K562 (cell line): Measurements from ENCODE around the gene PABPC1L. TPM values are rescaled to one million over a fixed set of nuclear protein-coding genes. Genes with fewer than 3 reads are reported as not detected.

ENCODE experiments used
- AFF4 ChIP-seq: sonication (generic); formaldehyde crosslinking; IDR thresholded peaks from 2 replicates; pipeline ENCODE4 v1.8.0; 2023; ENCODE audit warnings: mild to moderate bottlenecking, missing genetic modification reagents
- CHCHD3 ChIP-seq: fragments of 250-450 bp; sonication (Bioruptor Pico); IDR thresholded peaks from 2 replicates; pipeline ENCODE4 v2.1.2; 2022; ENCODE audit warnings: mild to moderate bottlenecking
- CREM ChIP-seq: IDR thresholded peaks from 2 replicates; pipeline ENCODE4 v1.6.1; 2014; ENCODE audit warnings: antibody characterized with exemption, low read depth
- DACH1 ChIP-seq: fragments of 450-650 bp; IDR thresholded peaks from 2 replicates; pipeline ENCODE4 v1.6.1; 2018; ENCODE audit not compliant: partially characterized antibody
- ELF1 ChIP-seq: fragments of 200-800 bp; sonication (Bioruptor generic); IDR thresholded peaks from 2 replicates; pipeline ENCODE4 v1.6.1; 2016; ENCODE audit warnings: missing genetic modification characterization, missing compliant biosample characterization
- EP400 ChIP-seq: fragments of 450-650 bp; IDR thresholded peaks from 2 replicates; pipeline ENCODE4 v1.6.1; 2017; ENCODE audit warnings: antibody characterized with exemption, mild to moderate bottlenecking, moderate library complexity
- HBP1 ChIP-seq: fragments of 450-650 bp; formaldehyde crosslinking; IDR thresholded peaks from 2 replicates; pipeline ENCODE4 v1.4.0; 2022; ENCODE audit warnings: missing genetic modification characterization
- HCFC1 ChIP-seq: IDR thresholded peaks from 2 replicates; pipeline ENCODE4 v1.6.1; 2012; ENCODE audit warnings: low read depth, low read length, improper control_type of control experiment
- HDAC1 ChIP-seq, 2 experiments: fragments of 450-650 bp; IDR thresholded peaks; 2 replicates each; pipeline ENCODE4 v1.6.1; 2016 to 2017; ENCODE audit warnings: inconsistent platforms in 1 of 2, mild to moderate bottlenecking in 1 of 2, moderate library complexity in 1 of 2
- HDGF ChIP-seq: fragments of 450-650 bp; IDR thresholded peaks from 2 replicates; pipeline ENCODE4 v1.6.1; 2016
- KLF16 ChIP-seq: IDR thresholded peaks from 2 replicates; pipeline ENCODE4 v1.6.1; 2016; ENCODE audit warnings: antibody characterized with exemption
- MYC ChIP-seq, 2 experiments: fragments of 250-450 bp in 1 of 2; sonication (Bioruptor Pico) in 1 of 2; IDR thresholded peaks; 2 replicates each; pipeline versions ENCODE4 v1.5.1 to v1.6.1; 2012 to 2021; ENCODE audit warnings: low read depth in 2 of 2, borderline replicate concordance in 1 of 2, improper control_type of control experiment in 1 of 2, low read length in 1 of 2, mild to moderate bottlenecking in 1 of 2, moderate library complexity in 1 of 2
- POLR2B ChIP-seq: fragments of 450-650 bp; IDR thresholded peaks from 2 replicates; pipeline ENCODE4 v1.6.1; 2018; ENCODE audit warnings: low read depth; ENCODE audit not compliant: partially characterized antibody
- RB1 ChIP-seq: fragments of 450-650 bp; IDR thresholded peaks from 2 replicates; pipeline ENCODE4 v1.6.1; 2017; ENCODE audit warnings: low read depth, mild to moderate bottlenecking
- RBM34 ChIP-seq: fragments of 200-400 bp; formaldehyde crosslinking; IDR thresholded peaks from 2 replicates; pipeline ENCODE4 v1.6.1; 2018; ENCODE audit warnings: low read length, borderline replicate concordance; ENCODE audit not compliant: insufficient read depth
- SIX5 ChIP-seq, 2 experiments: IDR thresholded peaks; 2 replicates each; pipeline ENCODE4 v1.6.1; 2011; ENCODE audit warnings: low read length in 2 of 2, borderline replicate concordance in 1 of 2, low read depth in 1 of 2, mild to moderate bottlenecking in 1 of 2, moderate library complexity in 1 of 2; ENCODE audit not compliant: insufficient read depth in 1 of 2
- SUPT5H ChIP-seq: fragments of 450-650 bp; IDR thresholded peaks from 2 replicates; pipeline ENCODE4 v1.6.1; 2016
- TEAD1 ChIP-seq, 2 experiments: fragments of 450-650 bp in 1 of 2; sonication (generic) in 1 of 2; formaldehyde crosslinking; IDR thresholded peaks; 2 replicates each; pipeline versions ENCODE4 v1.4.0 to v1.8.0; 2020 to 2022; ENCODE audit warnings: mild to moderate bottlenecking in 2 of 2, missing genetic modification reagents in 1 of 2
- ZBTB7A ChIP-seq: IDR thresholded peaks from 2 replicates; pipeline ENCODE4 v1.6.1; 2011; ENCODE audit warnings: low read depth, mild to moderate bottlenecking, low read length, moderate library complexity, borderline replicate concordance; ENCODE audit not compliant: control insufficient read depth
- ZBTB9 ChIP-seq: fragments of 450-650 bp; formaldehyde crosslinking; IDR thresholded peaks from 2 replicates; pipeline ENCODE4 v1.4.0; 2020; ENCODE audit warnings: mild to moderate bottlenecking, moderate library complexity
- ZNF551 ChIP-seq: fragments of 250-450 bp; sonication (Bioruptor Pico); IDR thresholded peaks from 2 replicates; pipeline ENCODE4 v1.5.0; 2021; ENCODE audit warnings: mild to moderate bottlenecking, moderate library complexity
- ZSCAN32 ChIP-seq: fragments of 450-650 bp; formaldehyde crosslinking; IDR thresholded peaks from 2 replicates; pipeline ENCODE4 v1.4.0; 2020; ENCODE audit warnings: mild to moderate bottlenecking, moderate library complexity
- polyA plus RNA-seq, 8 experiments: library from polyadenylated mRNA; depleted of rRNA in 4 of 8; stranded (reverse) in 5 of 8; unstranded in 3 of 8; fragments of >200 nt; fragmentation: Nextera tagmentation in 2 of 8; fragmentation: Illumina TruSeq in 1 of 8; extraction: Ambion mirVana in 2 of 8; extraction: Trizol in 1 of 8; gene quantifications; 2 replicates each; pipeline versions ENCODE4 v1.2.1 to v1.2.3, GENCODE V29; 2011 to 2014; ENCODE audit warnings: inconsistent platforms in 1 of 8, missing spikeins in 1 of 8
- total RNA-seq, 7 experiments: library from RNA; depleted of rRNA in 6 of 7; stranded (reverse); fragments of >200 nt in 6 of 7; fragmentation: Illumina TruSeq in 2 of 7; extraction: Trizol in 2 of 7; gene quantifications; 2 replicates each; pipeline versions ENCODE4 v1.2.1 to v1.2.3, GENCODE V29; 2011 to 2021; ENCODE audit warnings: low replicate concordance in 1 of 7

PABPC1L gene
- total and polyA plus RNA-seq, 9 of the 15 experiments (the other 6 are each of a cell fraction or from before 2014, with no cell fraction given), result 6.0 to 90.3 (median 15.8) TPM

- peak; percentile 68; the same call in 1 of the 2 replicates for TF ChIP-seq MYC (IDR thresholded peaks at IDR 0.05; ENCODE audit: low read depth, low read length)
- no peak for TF ChIP-seq MYC (CRISPR knock-in tag; IDR thresholded peaks at IDR 0.05; ENCODE audit: borderline replicate concordance, low read depth)
- TF ChIP-seq TEAD1 (CRISPR knock-in tag; IDR thresholded peaks at IDR 0.05), result peak; percentile 35 to 51; a peak in 2 of 4 replicates
- TF ChIP-seq SIX5 (IDR thresholded peaks at IDR 0.05; ENCODE audit: borderline replicate concordance in 1 of 2, insufficient read depth in 1 of 2, low read depth in 1 of 2, low read length in 2 of 2), result no peak
- TF ChIP-seq CHCHD3, result peak; percentile 52; the same call in 1 of the 2 replicates
- no peak for TF ChIP-seq ZSCAN32 (CRISPR knock-in tag)
- no peak for TF ChIP-seq HCFC1
- TF ChIP-seq AFF4 (CRISPR knock-in tag), result peak; percentile 41; the same call in 1 of the 2 replicates
- TF ChIP-seq ZNF551 (CRISPR knock-in tag), result no peak
- TF ChIP-seq EP400, result peak; percentile 81
- TF ChIP-seq DACH1, result no peak
- TF ChIP-seq CREM, result peak; percentile 24; the same call in 1 of the 2 replicates
- TF ChIP-seq RB1, result peak; percentile 56; the same call in 1 of the 2 replicates
- TF ChIP-seq POLR2B, result peak; percentile 74
- peak; percentile 11; the same call in 1 of the 2 replicates for TF ChIP-seq ZBTB9 (CRISPR knock-in tag)
- TF ChIP-seq HBP1 (CRISPR knock-in tag), result no peak
- peak; percentile 87 for TF ChIP-seq SUPT5H
- TF ChIP-seq HDGF, result no peak
- TF ChIP-seq RBM34, result no peak
- TF ChIP-seq KLF16, result no peak
- peak; percentile 49; the same call in 1 of the 2 replicates for TF ChIP-seq ZBTB7A
- TF ChIP-seq HDAC1 (IDR thresholded peaks at IDR 0.05), result peak in 1 of 2 experiments; percentile 95; a peak in 2 of 4 replicates
- peak; percentile 62 for TF ChIP-seq ELF1 (tag)
Observed at GRCh38 chr20:44909872-44910689, at the start of gene PABPC1L (continued).
